Bladder microvascular endothelial cell (primary cell): ENCODE data around the gene DENND1A. TPM values are rescaled to one million over a fixed set of nuclear protein-coding genes. Genes with fewer than 3 reads are reported as not detected.

Experiments
- total RNA-seq: library from RNA; depleted of rRNA; stranded (reverse); fragments of >200 nt; gene quantifications from 2 replicates; pipeline ENCODE4 v1.2.3, GENCODE V29; 2014

DENND1A gene
- 8.6 and 16.0 TPM in 2 replicates for total RNA-seq

GRCh38 chr9:123929870-123930831, at the start of gene DENND1A:
Gene DENND1A, minus strand, starts transcription at chr9:123930126. Its CDS starts 221 bp downstream, at chr9:123929905.

GRCh38 chr9:123355761-123356431, 574.0 kb downstream of the DENND1A start, which contains the start of gene CRB2:
Gene CRB2, plus strand, starts transcription at chr9:123356197. Its CDS starts 64 bp downstream, at chr9:123356261.

Other genes starting within 250 kb of the DENND1A start
- 0.06 TPM in 1 of 2 replicates, not detected in the other for gene LHX2, start 81.6 kb upstream of the DENND1A start, total RNA-seq